Right atrium auricular region (tissue), 2 donors: ENCODE results near the gene KLK4. TPM values are rescaled to one million over a fixed set of nuclear protein-coding genes. Genes with fewer than 3 reads are reported as not detected.

Experiments used
- DNase-seq: peaks from one replicate; pipeline ENCODE4 v3.0.0-alpha.2; 2019; ENCODE audit warnings: low spot score
- H3K27ac ChIP-seq, 2 donors: fragments of 200-600 bp; sonication (generic); 1 replicate in 1 of 2; 2 replicates in 1 of 2; pipeline ENCODE4 v1.5.1; 2016 to 2019
- H3K27me3 ChIP-seq, 2 donors: fragments of 200-600 bp; sonication (generic); one replicate each; pipeline versions ENCODE4 v1.5.1 to v1.6.0; 2017 to 2019
- H3K36me3 ChIP-seq: fragments of 200-600 bp; sonication (generic); one replicate; pipeline ENCODE4 v1.5.1; 2016
- H3K4me1 ChIP-seq, 2 donors: fragments of 200-600 bp; sonication (generic); one replicate each; pipeline versions ENCODE4 v1.5.1 to v1.6.0; 2017 to 2019
- H3K4me3 ChIP-seq, 2 donors: fragments of 200-600 bp; sonication (generic); 1 replicate in 1 of 2; 2 replicates in 1 of 2; pipeline ENCODE4 v1.5.1; 2017 to 2019; ENCODE audit warnings: mild to moderate bottlenecking in 1 of 2, moderate library complexity in 1 of 2
- H3K9me3 ChIP-seq, 2 donors: fragments of 200-600 bp; sonication (generic); one replicate each; pipeline ENCODE4 v1.5.1; 2019
- CTCF ChIP-seq, 2 donors: fragments of 200-600 bp; sonication (generic); IDR thresholded peaks; one replicate each; pipeline ENCODE4 v1.5.1; 2019; ENCODE audit warnings: antibody characterized with exemption in 2 of 2
- total RNA-seq, 2 donors: library from RNA; depleted of rRNA; stranded (reverse); fragments of >200 nt; gene quantifications; one replicate each; pipeline ENCODE4 v1.1.0, GENCODE V29; 2016

Gene KLK4
- total RNA-seq, 2 donors from 2014 or later, result not detected

DNA sequence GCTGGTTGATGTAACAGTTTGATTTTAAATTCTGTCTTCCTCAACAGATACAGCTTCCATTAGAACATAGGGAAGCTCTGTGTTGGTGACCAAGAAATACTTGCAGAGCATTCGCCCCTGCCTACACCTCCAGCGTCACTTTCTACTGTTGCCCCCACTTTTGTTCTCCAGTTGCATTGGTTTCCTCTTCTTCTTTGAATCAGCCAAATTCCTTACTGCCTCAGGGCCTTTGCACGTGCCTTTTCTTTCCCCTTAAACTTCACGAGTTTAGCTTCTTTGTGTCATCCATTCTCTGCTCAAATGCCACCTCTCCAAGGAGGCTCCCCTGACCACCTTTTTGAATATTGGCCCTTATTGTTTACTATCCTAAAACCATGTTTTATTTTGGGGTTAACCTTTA lies 35.9 kb upstream of the KLK4 start:
- peaks cover 0 to 3% of the 10 kb centered on the region in 2 donors for H3K9me3 ChIP-seq
- no peaks in the 10 kb centered on the region for H3K4me1 ChIP-seq
- no peaks in the 10 kb centered on the region for H3K27me3 ChIP-seq
- no peak for DNase-seq
- no peaks in the 10 kb centered on the region for H3K36me3 ChIP-seq
- no peak for TF ChIP-seq CTCF (IDR thresholded peaks at IDR 0.05)
- H3K4me3 ChIP-seq, result no peak overlapping the region
- H3K27ac ChIP-seq, result no peak overlapping the region

DNA sequence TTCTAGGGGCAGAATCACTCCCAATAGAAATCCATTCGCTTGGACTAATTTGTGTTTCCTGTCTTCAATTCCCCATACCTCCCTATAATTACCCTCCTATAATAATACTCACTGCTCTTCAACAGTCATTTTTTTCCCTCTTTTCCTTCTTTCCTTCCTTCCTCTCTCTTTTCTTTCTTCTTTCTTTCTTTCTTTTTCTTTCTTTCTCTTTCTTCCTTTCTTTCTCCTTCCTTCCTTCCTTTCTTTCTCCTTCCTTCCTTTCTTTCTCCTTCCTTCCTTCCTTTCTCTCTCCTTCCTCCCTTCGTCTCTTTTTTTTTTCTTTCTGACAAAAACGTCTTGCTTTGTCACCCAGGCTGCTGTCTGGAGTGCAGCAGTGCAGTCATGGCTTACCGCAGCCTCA lies 33.6 kb upstream of the KLK4 start:
- H3K9me3 ChIP-seq, result peaks cover 0 to 3% of the 10 kb centered on the region in 2 donors
- no peak overlapping the region for H3K4me3 ChIP-seq
- no peak for DNase-seq
- H3K4me1 ChIP-seq, result no peaks in the 10 kb centered on the region
- TF ChIP-seq CTCF (IDR thresholded peaks at IDR 0.05), result no peak
- no peak overlapping the region for H3K27ac ChIP-seq
- H3K27me3 ChIP-seq, result no peaks in the 10 kb centered on the region
- H3K36me3 ChIP-seq, result no peaks in the 10 kb centered on the region

GRCh38 chr19:50943074-50943828 lies 32.1 kb upstream of the KLK4 start:
- Histone ChIP-seq H3K9me3 (peaks cover 0 to 3% of the 10 kb centered on the region in 2 donors), H3K4me3 (no peak overlapping the region), H3K36me3 (no peaks in the 10 kb centered on the region), H3K27ac (no peak overlapping the region), H3K27me3 (no peaks in the 10 kb centered on the region), H3K4me1 (no peaks in the 10 kb centered on the region)
- no peak for TF ChIP-seq CTCF (IDR thresholded peaks at IDR 0.05)
- DNase-seq, result no peak

GRCh38 chr19:50939596-50939995 lies 28.4 kb upstream of the KLK4 start:
- no peak overlapping the region for H3K4me3 ChIP-seq
- no peaks in the 10 kb centered on the region for H3K27me3 ChIP-seq
- H3K4me1 ChIP-seq, result no peaks in the 10 kb centered on the region
- no peak for TF ChIP-seq CTCF (IDR thresholded peaks at IDR 0.05)
- no peak for DNase-seq
- no peak overlapping the region for H3K27ac ChIP-seq
- H3K9me3 ChIP-seq, result no peaks in the 10 kb centered on the region
- no peaks in the 10 kb centered on the region for H3K36me3 ChIP-seq

DNA sequence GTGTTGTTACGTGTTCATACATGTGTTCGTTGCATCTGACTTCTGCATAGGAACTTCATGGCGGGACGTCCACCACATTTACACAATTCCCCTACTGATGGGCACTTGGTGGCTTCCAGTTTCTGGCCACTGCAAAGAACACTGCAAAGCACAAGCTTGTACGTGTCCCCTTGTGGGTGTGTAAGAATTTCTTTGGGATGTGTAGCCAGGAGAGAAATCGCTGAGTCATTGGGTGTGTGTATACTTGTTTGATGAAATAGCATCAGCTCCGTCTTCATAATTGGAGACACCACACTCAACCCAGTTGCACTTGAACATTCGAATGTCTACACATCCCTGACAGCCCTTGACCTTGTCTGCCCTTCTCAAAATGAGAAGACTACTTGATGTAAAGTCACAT lies 22.4 kb upstream of the KLK4 start:
- H3K27me3 ChIP-seq, result no peaks in the 10 kb centered on the region
- no peak for TF ChIP-seq CTCF (IDR thresholded peaks at IDR 0.05)
- H3K27ac ChIP-seq, result no peak overlapping the region
- H3K4me1 ChIP-seq, result no peaks in the 10 kb centered on the region
- no peaks in the 10 kb centered on the region for H3K36me3 ChIP-seq
- H3K9me3 ChIP-seq, result no peaks in the 10 kb centered on the region
- DNase-seq, result no peak
- H3K4me3 ChIP-seq, result no peak overlapping the region

DNA sequence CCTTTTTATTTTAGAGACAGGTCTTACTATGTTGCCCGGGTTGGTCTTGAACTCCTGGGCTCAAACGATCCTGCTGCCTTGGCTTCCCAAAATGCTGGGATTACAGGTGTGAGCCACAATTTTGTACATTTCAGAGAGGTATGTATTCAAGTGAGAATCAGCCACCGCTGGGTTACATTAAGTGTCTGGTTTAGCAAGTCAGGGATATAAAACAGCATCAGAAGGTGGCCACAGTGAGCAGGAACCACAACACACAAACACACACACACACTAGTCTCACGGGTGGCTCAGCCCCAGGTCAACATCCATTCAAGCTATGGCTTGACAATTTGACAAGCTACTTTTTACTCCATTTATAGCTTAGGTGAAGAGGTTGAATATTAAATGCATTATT lies 21.5 kb upstream of the KLK4 start:
- Histone ChIP-seq H3K36me3 (no peaks in the 10 kb centered on the region), H3K4me1 (no peaks in the 10 kb centered on the region), H3K27me3 (no peaks in the 10 kb centered on the region), H3K4me3 (no peak overlapping the region), H3K9me3 (no peaks in the 10 kb centered on the region), H3K27ac (no peak overlapping the region)
- no peak for DNase-seq
- no peak for TF ChIP-seq CTCF (IDR thresholded peaks at IDR 0.05)
